ENCODE measurements around the gene BAIAP3. TPM values are rescaled to one million over a fixed set of nuclear protein-coding genes. Genes with fewer than 3 reads are reported as not detected.
A peak's percentile ranks its signal among the peaks of the same experiment; 100 is the strongest.

The BAIAP3 gene
- total RNA-seq, 2 experiments from 2014 or later: 19.6 to 21.5 TPM

GRCh38 chr16:1288813-1289476, 44.5 kb upstream of the BAIAP3 start:
- Histone ChIP-seq H3K9me3 (ENCODE audit: control insufficient read depth in 1 of 2, insufficient read depth in 1 of 2, low read length in 2 of 2) (peaks cover 0 to 12% of the 10 kb centered on the region in 2 experiments), H3K27me3 (ENCODE audit: control insufficient read depth in 1 of 2, insufficient read depth in 2 of 2, low read length in 2 of 2) (peaks cover 33 to 42% of the 10 kb centered on the region in 2 experiments), H3K4me3 (ENCODE audit: low read length) (no peak overlapping the region), H3K36me3 (ENCODE audit: insufficient read depth, low read length) (no peaks in the 10 kb centered on the region), H3K4me1 (ENCODE audit: insufficient read depth, low read length) (peaks cover 8% of the 10 kb centered on the region), H3K27ac (ENCODE audit: low read depth in 1 of 2, low read length in 2 of 2) (no peak overlapping the region)
- no peak overlapping the region for H3K27ac Mint-ChIP-seq
- no peaks in the 10 kb centered on the region for H3K9me3 Mint-ChIP-seq
- ChIA-PET POLR2A (no interaction called here), CTCF (no interaction called here)
- H3K4me1 Mint-ChIP-seq (ENCODE audit: low read depth): no peaks in the 10 kb centered on the region
- ATAC-seq (ENCODE audit: poor library complexity) (peak; percentile 66), DNase-seq (peak in 1 of 14 experiments; percentile 37)
- intact Hi-C loops (cut with DNase I, micrococcal nuclease): no loop called here
- H3K27me3 Mint-ChIP-seq: peaks cover 49% of the 10 kb centered on the region
- H3K36me3 Mint-ChIP-seq (ENCODE audit: low read depth): no peaks in the 10 kb centered on the region
- TF ChIP-seq CTCF (IDR thresholded peaks at IDR 0.05): no peak
- H3K4me3 Mint-ChIP-seq: no peak overlapping the region

- ChIA-PET CTCF (no interaction called here), POLR2A (no interaction called here)
- H3K27me3 Mint-ChIP-seq: peaks cover 54% of the 10 kb centered on the region
Measured at GRCh38 chr16:1289477-1289866, 44.0 kb upstream of the BAIAP3 start.

GRCh38 chr16:1290063-1290501, 43.4 kb upstream of the BAIAP3 start:
- CTCF ChIA-PET: no interaction called here
- intact Hi-C loops (cut with DNase I, micrococcal nuclease): no loop called here
- no peak overlapping the region for H3K4me3 Mint-ChIP-seq
- TF ChIP-seq CTCF (IDR thresholded peaks at IDR 0.05): no peak
- Histone ChIP-seq H3K27me3 (ENCODE audit: control insufficient read depth in 1 of 2, insufficient read depth in 2 of 2, low read length in 2 of 2) (peaks cover 33 to 42% of the 10 kb centered on the region in 2 experiments), H3K4me1 (ENCODE audit: insufficient read depth, low read length) (peaks cover 8% of the 10 kb centered on the region), H3K4me3 (ENCODE audit: low read length) (no peak overlapping the region), H3K36me3 (ENCODE audit: insufficient read depth, low read length) (no peaks in the 10 kb centered on the region), H3K9me3 (ENCODE audit: control insufficient read depth in 1 of 2, insufficient read depth in 1 of 2, low read length in 2 of 2) (peaks cover 0 to 12% of the 10 kb centered on the region in 2 experiments), H3K27ac (ENCODE audit: low read depth in 1 of 2, low read length in 2 of 2) (no peak overlapping the region)
- no peak overlapping the region for H3K27ac Mint-ChIP-seq
- H3K4me1 Mint-ChIP-seq (ENCODE audit: low read depth): no peaks in the 10 kb centered on the region
- H3K9me3 Mint-ChIP-seq: no peaks in the 10 kb centered on the region
- no peaks in the 10 kb centered on the region for H3K36me3 Mint-ChIP-seq (ENCODE audit: low read depth)
- POLR2A ChIA-PET: interaction anchor here (0.5 kb wide), 1 partner anchor 847 kb away, joined by 3 read pairs; no protein-coding TSS in a partner anchor
- ATAC-seq (ENCODE audit: poor library complexity) (no peak), DNase-seq (no peak)
- peaks cover 57% of the 10 kb centered on the region for H3K27me3 Mint-ChIP-seq

More at GRCh38 chr16:1289477-1289866, 44.0 kb upstream of the BAIAP3 start:
- no peak overlapping the region for H3K27ac ChIP-seq (ENCODE audit: low read depth in 1 of 2, low read length in 2 of 2)
- Mint-ChIP-seq H3K4me3 (no peak overlapping the region), H3K9me3 (no peaks in the 10 kb centered on the region), H3K27ac (no peak overlapping the region), H3K4me1 (ENCODE audit: low read depth) (no peaks in the 10 kb centered on the region), H3K36me3 (ENCODE audit: low read depth) (no peaks in the 10 kb centered on the region)
- H3K27me3 ChIP-seq (ENCODE audit: control insufficient read depth in 1 of 2, insufficient read depth in 2 of 2, low read length in 2 of 2): peaks cover 33 to 42% of the 10 kb centered on the region in 2 experiments
- TF ChIP-seq CTCF (IDR thresholded peaks at IDR 0.05): no peak
- no peak for DNase-seq
- intact Hi-C loops (cut with DNase I, micrococcal nuclease): no loop called here
- no peaks in the 10 kb centered on the region for H3K36me3 ChIP-seq (ENCODE audit: insufficient read depth, low read length)
- no peak overlapping the region for H3K4me3 ChIP-seq (ENCODE audit: low read length)
- H3K4me1 ChIP-seq (ENCODE audit: insufficient read depth, low read length): peaks cover 8% of the 10 kb centered on the region
- no peak for ATAC-seq (ENCODE audit: poor library complexity)
- peaks cover 0 to 12% of the 10 kb centered on the region in 2 experiments for H3K9me3 ChIP-seq (ENCODE audit: control insufficient read depth in 1 of 2, insufficient read depth in 1 of 2, low read length in 2 of 2)

Data from CD4-positive, alpha-beta T cell (primary cell).